Measurements from ENCODE around the gene PGGHG.
A peak's percentile ranks its signal among the peaks of the same experiment; 100 is the strongest.
"Not testable (repeated sequence)": the region's sequence is repeated elsewhere in the genome, so short reads cannot be mapped to it uniquely, and the experiment has no call there.

The PGGHG gene

DNA sequence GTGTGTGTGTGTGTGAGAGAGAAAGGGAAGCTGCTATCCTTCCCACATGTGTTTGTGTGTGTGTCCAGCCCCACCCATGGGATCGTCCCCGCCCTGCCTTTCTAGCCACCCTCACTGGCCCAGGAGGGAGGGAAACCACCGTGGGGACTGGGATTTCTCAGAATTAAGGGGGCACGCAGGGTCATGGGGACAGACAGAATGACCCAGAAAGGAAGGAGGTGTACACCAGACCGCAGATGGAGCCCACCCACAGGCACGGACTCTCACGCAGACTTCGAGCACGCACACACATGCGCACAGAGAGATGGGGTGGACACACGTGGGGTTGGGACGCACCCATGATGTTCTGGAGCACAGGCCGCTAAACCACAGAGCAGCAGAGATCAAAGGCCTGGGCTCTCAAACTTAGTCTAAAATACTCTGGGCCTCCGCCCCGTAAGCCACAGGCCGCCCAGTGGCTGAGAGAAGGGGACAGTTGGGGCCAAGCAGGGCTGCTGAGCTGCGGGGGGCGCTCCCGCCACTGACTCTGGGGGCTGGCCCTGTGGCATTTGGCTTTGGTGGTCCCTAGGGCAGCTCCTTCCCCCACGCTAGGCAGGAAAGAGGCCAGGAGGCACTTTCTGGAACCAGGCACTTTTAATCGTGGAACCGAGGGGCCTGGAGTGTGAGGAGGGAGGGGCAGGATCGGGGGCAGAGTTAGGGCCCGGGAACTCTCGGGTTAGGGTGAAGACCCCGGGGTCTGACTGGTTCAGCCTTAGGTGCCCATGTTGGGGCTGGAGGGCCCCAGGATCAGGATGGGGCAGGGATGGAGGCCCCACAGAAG lies 8.9 kb downstream of the PGGHG start:
- no peak for DNase-seq

DNA sequence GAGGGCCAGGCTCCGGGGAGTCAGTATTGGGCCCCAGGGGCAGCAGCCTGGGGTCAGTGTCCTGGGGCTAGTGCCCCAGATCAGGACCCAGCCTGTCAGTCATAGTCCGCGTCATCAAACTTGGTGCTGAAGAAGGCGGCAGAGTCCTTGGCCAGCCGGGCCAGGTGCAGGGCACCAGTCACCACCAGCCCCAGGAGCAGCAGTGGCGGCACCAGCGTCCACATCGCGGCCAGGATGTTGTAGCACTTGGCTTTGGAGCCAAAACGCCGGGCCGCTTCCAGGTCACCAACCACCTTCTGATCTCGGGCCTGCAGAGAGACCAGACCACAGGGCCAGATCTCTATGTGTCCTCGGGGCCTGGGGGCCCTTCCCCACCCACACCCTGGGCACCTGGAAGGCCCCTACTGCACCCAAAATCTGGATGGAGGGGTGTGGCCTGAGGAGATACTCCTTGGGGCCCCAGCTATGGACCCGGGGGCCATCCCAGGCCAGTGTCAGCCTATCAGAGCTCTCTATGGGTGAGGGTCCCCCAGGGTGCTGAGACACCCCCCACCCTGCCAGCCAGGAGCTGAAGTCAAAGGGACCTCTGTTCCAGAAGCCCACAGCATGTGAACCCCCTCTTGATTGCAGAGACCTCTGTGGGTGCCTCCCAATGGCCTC lies 9.6 kb downstream of the PGGHG start:
- DNase-seq: no peak

DNA sequence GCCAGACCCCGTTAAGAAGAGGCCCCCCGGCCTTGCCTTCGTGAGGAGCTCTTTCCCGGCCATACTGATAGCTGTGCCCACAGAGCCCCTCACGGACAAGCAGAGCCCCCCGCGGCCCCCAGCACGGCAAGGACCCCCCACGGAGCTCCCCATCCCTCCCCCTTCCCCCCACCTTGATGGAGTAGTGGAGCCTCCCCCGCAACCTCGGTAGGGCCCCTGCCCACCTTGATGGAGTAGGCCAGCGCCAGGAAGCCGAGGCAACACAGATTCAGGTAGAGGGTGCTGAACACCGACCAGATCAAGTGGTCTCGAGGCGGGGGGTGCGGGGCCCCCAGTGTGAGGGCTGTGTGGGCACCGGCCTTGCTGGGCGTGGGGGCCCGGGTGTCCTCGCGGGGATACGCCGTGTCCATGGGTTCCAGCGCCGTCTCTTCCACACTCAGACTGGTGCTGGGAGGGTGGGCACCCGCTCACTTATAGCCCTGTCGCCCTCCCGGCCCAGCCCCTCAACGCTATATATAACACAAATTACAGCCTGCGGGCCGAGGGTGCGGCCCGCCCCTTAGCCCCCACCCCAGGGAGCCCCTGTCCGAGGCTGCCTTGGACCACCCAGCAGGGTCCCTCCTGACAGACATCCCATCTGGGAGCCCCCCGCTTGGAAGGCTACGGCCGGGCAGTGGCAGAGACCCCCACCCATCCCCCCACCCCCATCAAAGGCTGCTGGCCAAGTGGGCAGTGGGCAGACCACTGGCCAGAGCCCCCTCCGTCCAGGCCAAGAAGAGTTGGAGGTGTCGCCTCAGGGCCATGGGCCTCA lies 10.4 kb downstream of the PGGHG start, which contains the start of gene IFITM5:
TSS of gene IFITM5 (minus strand) at position 446 of the 811 bp plus-strand sequence. CDS start at position 410, 36 bp downstream.
- DNase-seq: no peak

DNA sequence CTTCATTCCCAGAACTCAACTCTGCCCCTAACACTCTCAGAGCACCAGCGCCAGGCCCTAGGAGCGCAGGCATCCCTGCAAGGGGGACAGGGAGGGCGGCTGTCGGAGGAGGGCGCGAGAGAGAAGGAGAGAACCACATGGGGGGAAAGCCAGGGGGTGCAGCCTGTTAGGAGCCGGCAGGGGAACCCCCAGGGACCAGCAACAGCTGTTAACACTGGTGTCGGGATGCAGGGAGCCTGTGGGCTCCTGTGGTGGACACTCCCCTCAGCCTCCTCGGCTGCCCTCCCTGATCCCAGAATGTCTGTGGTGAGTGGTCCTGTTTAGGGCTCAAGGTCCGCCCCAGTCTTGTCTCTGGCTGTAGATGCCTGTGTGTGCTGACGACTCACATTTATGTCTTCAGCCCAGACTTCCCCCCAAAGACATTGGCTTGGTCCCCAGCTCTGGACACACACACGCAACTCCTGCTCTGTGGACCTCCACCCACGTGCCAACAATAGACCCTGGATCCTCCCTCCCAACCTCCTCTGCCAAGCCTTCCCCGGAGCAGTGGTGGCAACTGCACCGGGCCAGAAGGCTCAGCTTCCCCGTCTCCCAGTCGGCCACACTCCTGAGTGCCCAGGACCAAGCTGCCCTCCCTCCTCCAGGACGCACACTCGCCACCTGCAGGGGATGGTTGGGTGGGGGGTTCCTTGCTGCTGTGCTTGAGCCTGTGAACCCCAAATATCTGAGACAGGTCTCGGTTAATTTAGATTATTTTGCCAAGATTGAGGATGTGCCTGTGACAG lies 11.2 kb downstream of the PGGHG start:
- no peak for DNase-seq

DNA sequence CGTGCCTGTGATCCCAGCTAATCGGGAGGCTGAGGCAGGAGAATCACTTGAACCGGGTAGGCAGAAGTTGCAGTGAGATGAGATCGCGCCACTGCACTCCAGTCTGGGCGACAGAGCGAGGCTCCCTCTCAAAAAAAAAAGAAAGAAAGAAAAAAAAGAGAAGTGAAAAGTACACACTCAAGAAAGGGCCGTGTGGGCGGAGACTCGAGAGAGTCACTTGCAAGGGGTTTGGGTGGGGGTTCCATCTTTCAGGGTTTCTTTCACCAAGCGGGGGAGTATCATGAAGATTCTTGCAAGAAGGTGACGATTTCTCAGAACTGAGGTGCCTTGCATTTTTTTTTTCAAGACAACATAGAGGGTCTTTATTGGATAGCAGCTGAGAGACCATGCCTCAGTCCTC lies 14.4 kb downstream of the PGGHG start:
- no peak for DNase-seq

DNA sequence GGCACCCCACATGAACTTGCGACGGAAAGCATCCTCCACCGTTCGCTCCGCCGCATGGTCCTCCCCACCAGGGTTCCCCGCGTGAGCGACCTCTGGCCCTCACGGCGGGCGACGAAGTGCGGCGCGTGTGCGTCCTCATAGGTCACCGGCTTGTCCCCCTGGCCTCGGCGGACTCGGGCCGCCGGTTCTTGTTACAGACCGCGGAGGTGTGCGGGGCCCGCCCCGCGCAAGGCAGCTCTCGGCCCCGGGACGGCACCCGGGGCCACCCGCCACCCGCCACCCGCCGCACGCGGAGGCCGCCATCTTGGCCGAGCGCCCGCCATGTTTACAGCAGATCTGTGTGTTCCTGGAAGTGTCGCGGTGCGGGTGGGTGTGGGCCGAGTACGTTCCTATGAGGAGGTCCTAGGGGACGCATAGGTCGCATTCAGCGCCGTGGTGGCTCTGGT lies 15.2 kb downstream of the PGGHG start:
- no peak for DNase-seq

DNA sequence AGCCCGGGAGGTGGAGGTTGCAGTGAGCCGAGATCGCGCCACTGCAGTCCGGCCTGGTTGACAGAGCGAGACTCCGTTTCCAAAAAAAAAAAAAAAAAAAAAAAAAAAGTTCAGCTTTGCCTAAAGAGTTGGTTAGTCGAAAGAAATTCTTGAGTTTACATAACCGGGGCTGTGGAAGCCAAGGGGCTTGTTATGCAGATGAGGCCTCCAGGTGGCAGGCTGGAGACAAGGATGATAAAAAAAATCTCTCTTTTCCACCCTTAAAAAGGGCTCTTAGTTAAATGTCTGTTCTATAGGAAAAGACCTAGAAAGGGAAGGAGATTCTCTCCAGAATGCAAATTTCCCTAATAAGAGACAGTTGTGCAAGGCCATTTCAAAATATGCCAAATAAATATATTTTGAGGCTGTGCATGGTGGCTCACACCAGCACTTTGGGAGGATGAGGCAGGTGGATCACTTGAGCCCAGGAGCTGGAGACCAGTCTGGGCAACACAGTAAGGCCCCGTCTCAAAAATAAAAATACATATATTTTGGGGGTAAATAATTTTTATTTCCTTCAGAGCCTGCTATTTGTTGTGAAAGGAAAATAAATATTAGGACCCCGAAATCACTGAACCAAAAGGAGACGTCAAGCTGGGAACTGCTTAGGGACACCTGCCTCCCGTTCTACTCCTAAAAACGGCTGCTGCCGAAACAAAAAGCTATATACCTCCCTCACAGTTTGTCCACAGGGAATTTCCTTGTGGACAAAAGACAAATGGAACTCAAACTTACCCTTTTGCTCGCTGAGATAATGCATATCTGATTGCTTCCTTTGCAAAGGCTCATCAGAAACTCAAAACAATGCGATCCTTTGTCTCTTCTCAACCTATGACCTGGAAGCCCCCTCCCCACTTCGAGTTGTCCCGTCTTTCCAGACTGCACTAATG lies 16.3 kb downstream of the PGGHG start:
- DNase-seq: peak in 13 of 56 donors; percentile 7 to 54 (median 29)

DNA sequence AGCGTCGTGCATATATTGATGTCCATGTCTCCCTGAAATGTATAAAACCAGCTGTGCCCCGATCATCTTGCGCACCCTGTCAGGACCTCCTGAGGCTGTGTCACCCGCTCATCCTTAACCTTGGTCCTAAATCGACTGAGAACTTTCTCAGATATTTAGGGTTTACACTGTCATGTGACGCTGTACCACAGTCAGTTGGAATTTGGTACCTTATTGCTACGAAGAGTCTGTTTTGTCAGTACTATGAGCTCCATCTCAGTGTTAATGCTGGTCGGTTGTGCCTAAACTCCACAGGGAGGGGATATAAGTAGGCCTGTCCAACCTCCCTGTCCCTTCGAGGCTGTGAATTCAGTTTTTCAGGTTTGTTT lies 16.9 kb downstream of the PGGHG start:
- DNase-seq: no peak

DNA sequence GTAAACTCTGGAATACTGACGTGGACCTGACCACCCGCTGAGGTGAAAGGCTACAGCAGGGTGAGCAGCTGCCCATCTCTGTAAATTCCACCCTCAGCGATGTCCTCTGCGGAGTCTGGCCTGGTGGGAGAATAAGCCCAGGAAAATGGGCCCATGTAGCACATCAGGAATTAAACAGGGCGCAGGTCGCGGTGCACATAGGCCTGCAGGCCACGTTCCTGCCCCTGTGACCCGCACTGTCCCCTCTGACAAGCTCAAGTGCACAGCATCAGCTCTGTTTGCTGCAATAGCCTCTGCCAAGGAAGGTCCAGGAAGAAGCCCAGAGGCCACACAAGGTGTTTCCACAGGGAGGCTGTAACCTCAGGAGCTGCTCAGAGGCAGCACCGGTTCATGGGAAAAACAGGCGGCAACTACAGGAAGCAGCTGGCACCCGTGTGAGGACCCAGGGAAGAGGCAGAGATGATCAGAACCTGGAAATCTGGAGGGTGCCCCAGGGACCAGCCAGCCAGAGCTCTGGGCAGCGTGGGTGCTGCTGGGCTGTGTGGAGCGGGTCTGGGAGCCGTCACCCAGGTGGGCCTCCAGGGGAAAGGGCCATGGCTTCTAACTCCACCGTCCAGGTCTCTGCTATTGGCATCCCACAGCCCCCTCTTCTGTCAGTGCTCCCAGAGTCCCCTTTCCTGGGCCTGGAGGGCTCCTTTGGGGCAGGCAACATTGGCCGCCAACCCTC lies 17.9 kb downstream of the PGGHG start:
- DNase-seq: no peak

DNA sequence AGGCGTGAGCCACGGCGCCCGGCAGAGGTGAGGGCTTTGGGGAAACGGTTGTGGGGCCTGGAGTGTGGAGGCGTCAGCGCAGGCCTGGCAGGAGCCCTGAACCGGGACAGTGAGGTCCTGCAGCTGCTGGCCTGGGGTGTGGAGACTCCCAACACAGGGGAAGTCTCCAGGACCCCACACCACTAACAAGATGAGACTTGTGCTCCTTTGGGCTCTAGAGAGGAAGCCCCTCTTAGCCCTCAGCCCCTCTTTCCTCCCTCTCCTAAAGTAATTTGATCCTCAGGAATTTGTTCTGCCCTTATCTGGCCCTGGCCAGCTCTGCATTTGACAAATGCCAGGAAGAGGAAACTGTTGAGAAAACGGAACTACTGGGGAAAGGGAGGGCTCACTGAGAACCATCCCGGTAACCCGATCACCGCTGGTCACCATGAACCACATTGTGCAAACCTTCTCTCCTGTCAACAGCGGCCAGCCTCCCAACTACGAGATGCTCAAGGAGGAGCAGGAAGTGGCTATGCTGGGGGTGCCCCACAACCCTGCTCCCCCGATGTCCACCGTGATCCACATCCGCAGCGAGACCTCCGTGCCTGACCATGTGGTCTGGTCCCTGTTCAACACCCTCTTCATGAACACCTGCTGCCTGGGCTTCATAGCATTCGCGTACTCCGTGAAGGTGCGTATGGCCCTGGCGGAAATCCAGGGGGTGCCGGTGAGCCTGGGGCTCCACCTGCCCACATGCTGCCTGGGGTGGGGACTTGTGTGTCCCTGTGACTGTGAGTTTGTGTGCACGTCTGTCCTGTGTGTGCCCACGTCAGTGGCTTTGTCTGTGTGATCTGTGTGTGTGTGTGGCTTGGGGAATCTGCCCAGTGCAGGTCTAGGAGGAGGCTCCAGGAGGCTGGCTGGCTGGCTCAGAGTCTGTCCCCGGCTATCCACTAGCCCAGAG lies 19.1 kb downstream of the PGGHG start, which contains the start of gene IFITM2:
TSS of gene IFITM2 (plus strand) at position 51 of the 943 bp plus-strand sequence. CDS start at position 428, 377 bp downstream.
- peak in 1 of 56 donors; percentile 8 for DNase-seq

DNA sequence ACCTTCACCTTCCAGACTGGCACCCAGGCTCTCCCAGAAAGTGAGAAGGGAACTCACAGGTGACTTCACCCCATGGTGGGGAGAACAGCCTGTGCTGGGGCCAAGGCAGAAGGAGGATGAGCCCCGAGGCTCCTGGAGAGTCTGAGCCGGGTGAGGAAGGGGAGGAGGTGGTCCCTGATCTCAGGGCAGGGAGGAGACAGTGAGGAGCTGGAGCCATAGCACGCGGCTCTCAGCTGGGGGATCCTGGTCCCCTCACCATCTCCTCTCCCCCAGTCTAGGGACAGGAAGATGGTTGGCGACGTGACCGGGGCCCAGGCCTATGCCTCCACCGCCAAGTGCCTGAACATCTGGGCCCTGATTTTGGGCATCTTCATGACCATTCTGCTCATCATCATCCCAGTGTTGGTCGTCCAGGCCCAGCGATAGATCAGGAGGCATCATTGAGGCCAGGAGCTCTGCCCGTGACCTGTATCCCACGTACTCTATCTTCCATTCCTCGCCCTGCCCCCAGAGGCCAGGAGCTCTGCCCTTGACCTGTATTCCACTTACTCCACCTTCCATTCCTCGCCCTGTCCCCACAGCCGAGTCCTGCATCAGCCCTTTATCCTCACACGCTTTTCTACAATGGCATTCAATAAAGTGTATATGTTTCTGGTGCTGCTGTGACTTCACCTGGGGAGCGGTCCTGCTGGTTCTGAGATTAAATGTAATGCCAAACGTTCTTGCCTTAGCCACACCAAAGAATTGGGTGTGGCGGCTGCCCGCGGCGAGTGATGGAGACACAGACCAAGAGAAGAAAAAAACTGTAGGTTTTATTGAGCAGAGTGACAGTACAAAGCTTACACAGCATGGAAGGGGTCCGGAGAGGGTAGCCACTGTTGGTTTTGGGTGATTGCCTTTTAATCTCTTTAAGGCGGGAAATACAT lies 20.1 kb downstream of the PGGHG start:
- not testable (repeated sequence) for DNase-seq

DNA sequence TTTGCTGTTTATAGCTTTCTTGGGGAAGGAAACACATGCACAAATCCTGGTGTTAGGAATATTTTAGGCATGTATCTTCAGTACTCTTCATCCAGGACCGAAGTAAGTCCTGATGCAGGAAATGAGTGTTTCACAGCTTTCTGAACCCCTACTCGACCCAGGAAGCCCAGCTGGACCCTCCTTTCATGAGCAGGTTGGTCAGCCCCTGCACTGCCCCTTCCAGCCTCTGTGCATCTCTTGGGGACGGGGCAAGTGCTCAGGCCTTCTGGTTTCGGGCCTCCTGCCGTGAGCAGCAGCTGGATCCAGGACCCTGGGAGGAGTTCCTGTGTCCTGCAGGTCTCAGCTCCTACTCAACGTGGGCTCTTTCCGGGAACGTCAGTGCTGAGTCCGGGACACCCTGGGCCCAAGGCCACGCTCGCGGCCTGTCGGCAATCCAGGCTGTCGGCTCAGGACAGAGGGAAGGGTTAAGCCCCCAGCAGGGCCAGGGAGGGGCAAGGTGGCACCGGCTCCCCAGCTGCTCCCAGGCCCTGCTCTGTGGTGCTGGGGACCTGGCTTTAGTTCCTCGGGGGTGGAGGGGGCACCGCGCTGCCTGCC lies 21.1 kb downstream of the PGGHG start:
- DNase-seq: not testable (repeated sequence)

DNA sequence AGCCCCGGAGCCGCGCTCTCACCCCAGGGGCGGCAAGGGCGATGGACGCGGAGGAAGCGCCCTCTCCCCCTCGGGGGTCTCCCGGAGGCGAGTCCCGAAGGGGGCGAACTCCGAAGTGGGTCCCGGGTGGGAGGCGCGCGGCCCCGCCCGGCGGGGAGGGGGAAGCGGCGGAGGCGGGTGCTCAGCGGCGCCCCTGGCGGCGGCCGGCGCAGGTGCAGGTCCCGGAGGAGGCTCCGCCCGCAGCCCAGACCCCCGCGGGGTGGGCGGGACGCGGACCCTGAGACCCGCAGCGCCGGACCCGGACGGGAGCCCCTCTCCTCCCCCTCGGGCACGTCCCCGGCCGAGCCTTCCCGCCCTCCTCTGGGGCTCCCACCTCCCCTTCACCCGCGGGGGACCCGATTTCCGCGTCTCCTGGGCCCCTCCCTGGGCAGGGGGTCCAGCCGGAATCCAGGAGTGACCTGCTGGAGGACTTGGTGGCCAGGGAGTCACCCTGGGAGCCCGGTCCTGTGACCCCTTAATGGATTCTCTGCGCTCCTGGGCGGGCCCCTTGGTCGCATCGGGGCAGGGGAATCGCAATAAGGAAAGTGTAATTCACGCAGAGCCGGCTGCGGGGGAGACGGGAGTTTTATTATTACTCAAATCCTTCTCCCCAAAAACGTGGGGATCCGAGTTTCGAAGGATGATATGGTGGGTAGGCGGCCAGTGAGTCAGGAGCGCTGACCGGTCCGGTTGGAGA lies 22.3 kb downstream of the PGGHG start:
- DNase-seq: not testable (repeated sequence)

DNA sequence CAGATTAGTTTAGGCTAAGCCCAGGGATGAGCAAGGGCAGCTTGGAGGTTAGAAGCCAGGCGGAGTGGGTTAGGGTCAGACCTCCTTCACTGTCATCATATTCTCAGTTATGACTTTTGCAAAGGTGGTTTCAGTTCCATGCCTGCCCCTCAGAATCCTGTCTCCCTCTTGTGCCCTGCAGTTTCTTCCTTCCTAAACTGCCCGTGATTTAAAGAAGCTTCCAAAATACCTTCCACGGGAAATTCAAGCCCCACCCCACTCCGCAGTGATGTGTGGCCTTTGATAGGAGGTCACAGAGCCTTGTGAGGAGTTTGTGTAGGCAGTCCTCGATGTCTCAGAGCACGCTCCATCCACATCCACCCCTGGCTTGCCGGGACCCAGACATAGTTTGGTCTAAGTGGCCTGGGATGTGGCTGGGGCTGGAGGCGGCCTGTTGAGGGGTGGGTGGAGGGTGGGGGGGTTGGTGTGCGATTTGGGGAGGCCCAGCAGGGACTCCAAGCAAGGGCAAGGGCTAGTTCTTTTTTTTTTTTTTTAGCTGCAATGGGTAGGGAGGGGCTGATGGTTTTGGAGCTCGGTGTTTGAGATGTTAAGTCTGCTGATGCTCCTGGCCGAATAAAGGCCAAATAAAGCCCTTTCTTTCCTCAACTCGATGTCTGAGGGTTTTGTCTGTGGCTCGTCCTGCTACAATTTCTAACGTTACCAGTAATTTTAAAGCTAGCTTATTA lies 23.3 kb downstream of the PGGHG start:
- no peak for DNase-seq

DNA sequence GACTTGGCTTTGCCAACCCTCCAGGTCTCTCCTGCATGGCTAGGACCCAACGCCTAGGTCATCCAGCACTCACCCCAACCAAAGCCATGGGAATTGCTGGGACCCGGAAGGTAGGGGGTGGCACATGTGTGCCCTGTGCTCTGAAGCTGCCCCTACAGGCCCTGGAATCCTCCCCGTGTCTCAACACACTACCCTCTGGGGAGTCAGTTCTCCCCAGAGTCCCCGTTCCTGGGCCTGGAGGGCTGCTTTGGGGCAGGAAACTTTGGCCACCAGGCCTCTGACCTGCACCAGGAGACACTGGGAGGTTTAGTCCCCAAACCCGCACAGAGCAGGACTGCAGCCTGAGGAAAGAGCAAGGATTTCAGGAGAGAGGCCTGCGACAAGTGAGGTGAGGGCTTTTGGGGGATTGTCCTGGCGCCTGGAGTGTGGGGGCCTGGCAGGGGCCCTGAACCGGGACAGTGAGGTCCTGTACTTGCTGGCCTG lies 24.4 kb downstream of the PGGHG start:
- DNase-seq: no peak

Measured in amygdala (tissue), 56 donors.